Loucy (cell line): ENCODE results near the gene DLX1.

ENCODE experiments used
- EZH2phosphoT487 ChIP-seq: fragments of 200-600 bp; IDR thresholded peaks from 2 replicates; pipeline ENCODE4 v1.6.1; 2018; ENCODE audit warnings: antibody characterized with exemption, mild to moderate bottlenecking, moderate library complexity, borderline replicate concordance
- TF ChIP-seq, protein P1 (sequence below): fragments of 200-600 bp; sonication (generic); conservative IDR thresholded peaks from 2 replicates; pipeline ENCODE4 v1.5.1; 2014; ENCODE audit warnings: mild to moderate bottlenecking, antibody characterized with exemption, low read length

DNA sequence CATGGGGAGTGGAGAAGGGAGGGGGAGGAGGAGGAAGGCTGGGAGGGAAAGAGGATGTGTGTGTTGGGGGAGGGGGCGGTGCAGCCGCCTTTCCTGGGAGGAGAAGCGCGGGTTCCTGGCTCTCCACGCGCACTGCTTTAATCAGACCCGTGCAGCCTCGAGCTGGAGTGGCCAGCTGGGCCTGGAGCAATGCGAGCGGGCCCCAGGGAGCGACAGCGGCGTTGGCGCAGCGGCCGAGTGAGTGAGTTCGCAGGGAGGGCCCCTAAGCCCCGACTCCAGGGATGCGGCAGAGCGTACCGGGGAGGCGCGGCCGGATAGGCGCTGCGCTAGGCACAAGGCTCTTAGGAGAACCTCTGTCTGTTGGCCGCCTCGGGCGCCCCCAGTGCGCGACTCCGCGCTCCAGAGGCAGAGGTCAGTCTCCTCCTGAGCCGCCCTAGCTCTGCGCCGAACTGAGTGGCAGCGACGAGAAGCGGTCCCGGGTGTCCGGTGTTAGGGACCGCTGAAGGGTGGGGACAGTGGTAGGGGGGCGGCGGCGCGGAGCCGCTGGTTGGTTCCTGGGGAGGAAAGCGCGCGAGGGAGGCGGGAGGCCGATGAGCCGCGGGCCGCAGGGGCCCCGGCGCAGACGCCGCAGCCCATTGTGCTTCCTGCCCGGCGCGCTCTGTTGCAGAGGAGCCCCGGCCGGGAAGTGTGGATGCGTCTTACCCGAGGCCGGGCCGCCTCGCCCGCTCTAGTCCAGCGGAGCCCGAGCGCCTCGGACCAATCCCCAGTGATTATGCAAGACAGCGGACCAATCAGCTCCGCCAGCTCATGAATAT lies 455 bp upstream of the DLX1 start:
- TF ChIP-seq, protein P1, sequence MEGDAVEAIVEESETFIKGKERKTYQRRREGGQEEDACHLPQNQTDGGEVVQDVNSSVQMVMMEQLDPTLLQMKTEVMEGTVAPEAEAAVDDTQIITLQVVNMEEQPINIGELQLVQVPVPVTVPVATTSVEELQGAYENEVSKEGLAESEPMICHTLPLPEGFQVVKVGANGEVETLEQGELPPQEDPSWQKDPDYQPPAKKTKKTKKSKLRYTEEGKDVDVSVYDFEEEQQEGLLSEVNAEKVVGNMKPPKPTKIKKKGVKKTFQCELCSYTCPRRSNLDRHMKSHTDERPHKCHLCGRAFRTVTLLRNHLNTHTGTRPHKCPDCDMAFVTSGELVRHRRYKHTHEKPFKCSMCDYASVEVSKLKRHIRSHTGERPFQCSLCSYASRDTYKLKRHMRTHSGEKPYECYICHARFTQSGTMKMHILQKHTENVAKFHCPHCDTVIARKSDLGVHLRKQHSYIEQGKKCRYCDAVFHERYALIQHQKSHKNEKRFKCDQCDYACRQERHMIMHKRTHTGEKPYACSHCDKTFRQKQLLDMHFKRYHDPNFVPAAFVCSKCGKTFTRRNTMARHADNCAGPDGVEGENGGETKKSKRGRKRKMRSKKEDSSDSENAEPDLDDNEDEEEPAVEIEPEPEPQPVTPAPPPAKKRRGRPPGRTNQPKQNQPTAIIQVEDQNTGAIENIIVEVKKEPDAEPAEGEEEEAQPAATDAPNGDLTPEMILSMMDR, result no peak
- TF ChIP-seq EZH2phosphoT487, result no peak
